K562 (cell line): ENCODE results near the gene KDM2B. TPM values are rescaled to one million over a fixed set of nuclear protein-coding genes. Genes with fewer than 3 reads are reported as not detected.

Experiments
- BMI1 ChIP-seq: fragments of 150-350 bp; IDR thresholded peaks from 2 replicates; pipeline ENCODE4 v1.6.1; 2014; ENCODE audit warnings: low read length
- HMGN3 ChIP-seq: IDR thresholded peaks from 2 replicates; pipeline ENCODE4 v1.6.1; 2011; ENCODE audit warnings: borderline replicate concordance, low read depth, mild to moderate bottlenecking, mixed read lengths, low read length; ENCODE audit not compliant: insufficient read length; ENCODE audit errors: extremely low read depth
- JUND ChIP-seq, 2 experiments: IDR thresholded peaks; 2 replicates in 1 of 2; 3 replicates in 1 of 2; pipeline ENCODE4 v1.6.1; 2011; ENCODE audit warnings: borderline replicate concordance in 2 of 2, low read depth in 2 of 2, low read length in 2 of 2, improper control_type of control experiment in 1 of 2, missing biosample characterization in 1 of 2, missing genetic modification characterization in 1 of 2, missing genetic modification reagents in 1 of 2
- NCOA1 ChIP-seq: fragments of 450-650 bp; IDR thresholded peaks from 2 replicates; pipeline ENCODE4 v1.6.1; 2016; ENCODE audit warnings: low read depth
- PHB2 ChIP-seq: fragments of 450-650 bp; IDR thresholded peaks from 2 replicates; pipeline ENCODE4 v1.6.1; 2017; ENCODE audit warnings: low read depth
- PHF8 ChIP-seq: fragments of 200-600 bp; sonication (generic); IDR thresholded peaks from 2 replicates; pipeline ENCODE4 v1.6.1; 2012; ENCODE audit warnings: mixed run types, mild to moderate bottlenecking, inconsistent platforms, low read length, moderate library complexity, borderline replicate concordance
- POLR2AphosphoS2 ChIP-seq: IDR thresholded peaks from 2 replicates; pipeline ENCODE4 v1.6.1; 2012; ENCODE audit warnings: low read length, improper control_type of control experiment
- RBBP5 ChIP-seq: fragments of 200-600 bp; sonication (generic); IDR thresholded peaks from 2 replicates; pipeline ENCODE4 v1.6.1; 2012; ENCODE audit warnings: borderline replicate concordance, mild to moderate bottlenecking, low read length, control low read depth, inconsistent platforms; ENCODE audit not compliant: insufficient read depth, poor library complexity, severe bottlenecking
- SRF ChIP-seq, 2 experiments: fragments of 250-450, 450-650 bp in 1 of 2; sonication (Bioruptor Pico) in 1 of 2; sonication (generic) in 1 of 2; formaldehyde crosslinking; IDR thresholded peaks; 2 replicates each; pipeline versions ENCODE4 v1.5.0 to v1.5.1; 2020 to 2022; ENCODE audit warnings: mild to moderate bottlenecking in 1 of 2, missing genetic modification reagents in 1 of 2
- ZC3H11A ChIP-seq: IDR thresholded peaks from 2 replicates; pipeline ENCODE4 v1.6.1; 2012; ENCODE audit warnings: low read depth, low read length, improper control_type of control experiment
- polyA plus RNA-seq, 8 experiments: library from polyadenylated mRNA; depleted of rRNA in 4 of 8; stranded (reverse) in 5 of 8; unstranded in 3 of 8; fragments of >200 nt; fragmentation: Nextera tagmentation in 2 of 8; fragmentation: Illumina TruSeq in 1 of 8; extraction: Ambion mirVana in 2 of 8; extraction: Trizol in 1 of 8; gene quantifications; 2 replicates each; pipeline versions ENCODE4 v1.2.1 to v1.2.3, GENCODE V29; 2011 to 2014; ENCODE audit warnings: inconsistent platforms in 1 of 8, missing spikeins in 1 of 8
- total RNA-seq, 7 experiments: library from RNA; depleted of rRNA in 6 of 7; stranded (reverse); fragments of >200 nt in 6 of 7; fragmentation: Illumina TruSeq in 2 of 7; extraction: Trizol in 2 of 7; gene quantifications; 2 replicates each; pipeline versions ENCODE4 v1.2.1 to v1.2.3, GENCODE V29; 2011 to 2021; ENCODE audit warnings: low replicate concordance in 1 of 7
- TF ChIP-seq, protein P1 (sequence below): sonication (generic); formaldehyde crosslinking; IDR thresholded peaks from 2 replicates; pipeline ENCODE4 v1.9.0; 2022; ENCODE audit warnings: mild to moderate bottlenecking, missing genetic modification reagents
- TF ChIP-seq, protein P2 (sequence below), 3 experiments: fragments of 200-800 bp in 1 of 3; fragments of 250-450 bp in 1 of 3; fragments of 450-650 bp in 1 of 3; sonication (Bioruptor Pico) in 1 of 3; sonication (Bioruptor generic) in 1 of 3; formaldehyde crosslinking in 1 of 3; IDR thresholded peaks; 2 replicates each; pipeline versions ENCODE4 v1.6.1 to v1.8.0; 2016 to 2022; ENCODE audit warnings: mild to moderate bottlenecking in 2 of 3, missing genetic modification characterization in 2 of 3, missing compliant biosample characterization in 1 of 3, moderate library complexity in 1 of 3
- TF ChIP-seq, protein P3 (sequence below): fragments of 450-650 bp; IDR thresholded peaks from 2 replicates; pipeline ENCODE4 v1.7.1; 2018; ENCODE audit warnings: mild to moderate bottlenecking, low read depth; ENCODE audit not compliant: partially characterized antibody
- TF ChIP-seq, protein P4 (sequence below), 2 experiments: fragments of 450-650 bp; conservative IDR thresholded peaks; 2 replicates each; pipeline ENCODE4 v1.6.1; 2017; ENCODE audit warnings: mild to moderate bottlenecking in 2 of 2, moderate library complexity in 2 of 2

The KDM2B gene
- total and polyA plus RNA-seq, 9 of the 15 experiments (the other 6 are each of a cell fraction or from before 2014, with no cell fraction given) = 7.4 to 50.5 (median 22.5) TPM

DNA sequence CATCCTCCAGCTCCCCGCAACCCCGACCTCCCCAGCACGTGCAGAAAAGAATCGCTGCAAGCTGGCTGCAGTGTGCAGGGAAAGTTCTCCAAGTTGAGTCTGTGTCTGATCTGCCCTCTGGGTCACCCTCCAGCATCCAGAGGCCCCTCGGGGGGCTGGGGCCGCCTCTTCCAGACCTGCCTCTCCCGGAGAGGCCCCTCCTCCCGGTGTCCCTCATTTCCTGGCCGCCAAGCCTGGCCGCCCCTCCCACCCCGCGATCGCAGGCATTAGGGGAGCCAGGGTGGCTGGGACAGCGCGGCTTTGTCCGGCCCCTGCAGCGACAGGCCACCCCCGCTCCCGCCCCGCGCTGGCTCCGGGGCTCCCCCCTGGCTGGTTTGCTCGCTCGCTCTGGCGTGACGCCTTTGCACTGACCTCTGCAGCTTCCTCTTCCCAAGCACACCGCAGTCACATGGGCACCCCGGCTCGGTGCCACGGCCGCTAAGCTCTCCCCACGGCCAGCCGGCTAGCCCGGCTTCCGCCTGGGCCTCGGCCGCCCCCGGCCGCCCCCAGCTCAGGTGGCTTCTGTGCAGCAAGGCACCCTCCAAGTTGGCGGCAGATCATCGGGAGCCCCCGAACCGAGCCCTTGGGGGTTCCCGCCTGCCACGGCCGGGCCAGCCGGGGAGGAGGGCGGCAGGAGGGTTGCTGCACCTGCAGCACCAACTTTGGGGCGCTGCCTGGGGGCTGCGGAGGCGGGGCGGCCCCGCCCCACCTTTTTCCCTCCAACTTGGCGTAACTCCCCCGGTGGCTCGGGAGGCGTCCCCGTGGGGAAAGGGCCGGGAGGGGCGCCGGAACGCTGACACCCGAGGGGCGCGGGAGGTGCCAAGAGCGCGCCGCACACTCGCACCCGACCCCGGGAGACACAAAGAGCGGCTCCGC is 43.7 kb downstream of the KDM2B start (continued):
- TF ChIP-seq JUND (IDR thresholded peaks at IDR 0.05; ENCODE audit: borderline replicate concordance, low read depth, low read length) = no peak
- no peak for TF ChIP-seq JUND (tag; IDR thresholded peaks at IDR 0.05; ENCODE audit: borderline replicate concordance, low read depth, low read length)
- no peak for TF ChIP-seq BMI1
- TF ChIP-seq, protein P1, sequence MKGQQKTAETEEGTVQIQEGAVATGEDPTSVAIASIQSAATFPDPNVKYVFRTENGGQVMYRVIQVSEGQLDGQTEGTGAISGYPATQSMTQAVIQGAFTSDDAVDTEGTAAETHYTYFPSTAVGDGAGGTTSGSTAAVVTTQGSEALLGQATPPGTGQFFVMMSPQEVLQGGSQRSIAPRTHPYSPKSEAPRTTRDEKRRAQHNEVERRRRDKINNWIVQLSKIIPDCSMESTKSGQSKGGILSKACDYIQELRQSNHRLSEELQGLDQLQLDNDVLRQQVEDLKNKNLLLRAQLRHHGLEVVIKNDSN = peak; percentile 85
- no peak for TF ChIP-seq POLR2AphosphoS2
- no peak for TF ChIP-seq ZC3H11A
- no peak for TF ChIP-seq NCOA1
- TF ChIP-seq, protein P2, sequence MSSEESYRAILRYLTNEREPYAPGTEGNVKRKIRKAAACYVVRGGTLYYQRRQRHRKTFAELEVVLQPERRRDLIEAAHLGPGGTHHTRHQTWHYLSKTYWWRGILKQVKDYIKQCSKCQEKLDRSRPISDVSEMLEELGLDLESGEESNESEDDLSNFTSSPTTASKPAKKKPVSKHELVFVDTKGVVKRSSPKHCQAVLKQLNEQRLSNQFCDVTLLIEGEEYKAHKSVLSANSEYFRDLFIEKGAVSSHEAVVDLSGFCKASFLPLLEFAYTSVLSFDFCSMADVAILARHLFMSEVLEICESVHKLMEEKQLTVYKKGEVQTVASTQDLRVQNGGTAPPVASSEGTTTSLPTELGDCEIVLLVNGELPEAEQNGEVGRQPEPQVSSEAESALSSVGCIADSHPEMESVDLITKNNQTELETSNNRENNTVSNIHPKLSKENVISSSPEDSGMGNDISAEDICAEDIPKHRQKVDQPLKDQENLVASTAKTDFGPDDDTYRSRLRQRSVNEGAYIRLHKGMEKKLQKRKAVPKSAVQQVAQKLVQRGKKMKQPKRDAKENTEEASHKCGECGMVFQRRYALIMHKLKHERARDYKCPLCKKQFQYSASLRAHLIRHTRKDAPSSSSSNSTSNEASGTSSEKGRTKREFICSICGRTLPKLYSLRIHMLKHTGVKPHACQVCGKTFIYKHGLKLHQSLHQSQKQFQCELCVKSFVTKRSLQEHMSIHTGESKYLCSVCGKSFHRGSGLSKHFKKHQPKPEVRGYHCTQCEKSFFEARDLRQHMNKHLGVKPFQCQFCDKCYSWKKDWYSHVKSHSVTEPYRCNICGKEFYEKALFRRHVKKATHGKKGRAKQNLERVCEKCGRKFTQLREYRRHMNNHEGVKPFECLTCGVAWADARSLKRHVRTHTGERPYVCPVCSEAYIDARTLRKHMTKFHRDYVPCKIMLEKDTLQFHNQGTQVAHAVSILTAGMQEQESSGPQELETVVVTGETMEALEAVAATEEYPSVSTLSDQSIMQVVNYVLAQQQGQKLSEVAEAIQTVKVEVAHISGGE (CRISPR knock-in tag; IDR thresholded peaks at IDR 0.05) = peak in 1 of 3 experiments; percentile 73; a peak in 2 of 6 replicates
- TF ChIP-seq, protein P3, sequence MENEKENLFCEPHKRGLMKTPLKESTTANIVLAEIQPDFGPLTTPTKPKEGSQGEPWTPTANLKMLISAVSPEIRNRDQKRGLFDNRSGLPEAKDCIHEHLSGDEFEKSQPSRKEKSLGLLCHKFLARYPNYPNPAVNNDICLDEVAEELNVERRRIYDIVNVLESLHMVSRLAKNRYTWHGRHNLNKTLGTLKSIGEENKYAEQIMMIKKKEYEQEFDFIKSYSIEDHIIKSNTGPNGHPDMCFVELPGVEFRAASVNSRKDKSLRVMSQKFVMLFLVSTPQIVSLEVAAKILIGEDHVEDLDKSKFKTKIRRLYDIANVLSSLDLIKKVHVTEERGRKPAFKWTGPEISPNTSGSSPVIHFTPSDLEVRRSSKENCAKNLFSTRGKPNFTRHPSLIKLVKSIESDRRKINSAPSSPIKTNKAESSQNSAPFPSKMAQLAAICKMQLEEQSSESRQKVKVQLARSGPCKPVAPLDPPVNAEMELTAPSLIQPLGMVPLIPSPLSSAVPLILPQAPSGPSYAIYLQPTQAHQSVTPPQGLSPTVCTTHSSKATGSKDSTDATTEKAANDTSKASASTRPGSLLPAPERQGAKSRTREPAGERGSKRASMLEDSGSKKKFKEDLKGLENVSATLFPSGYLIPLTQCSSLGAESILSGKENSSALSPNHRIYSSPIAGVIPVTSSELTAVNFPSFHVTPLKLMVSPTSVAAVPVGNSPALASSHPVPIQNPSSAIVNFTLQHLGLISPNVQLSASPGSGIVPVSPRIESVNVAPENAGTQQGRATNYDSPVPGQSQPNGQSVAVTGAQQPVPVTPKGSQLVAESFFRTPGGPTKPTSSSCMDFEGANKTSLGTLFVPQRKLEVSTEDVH = no peak
- TF ChIP-seq, protein P4, sequence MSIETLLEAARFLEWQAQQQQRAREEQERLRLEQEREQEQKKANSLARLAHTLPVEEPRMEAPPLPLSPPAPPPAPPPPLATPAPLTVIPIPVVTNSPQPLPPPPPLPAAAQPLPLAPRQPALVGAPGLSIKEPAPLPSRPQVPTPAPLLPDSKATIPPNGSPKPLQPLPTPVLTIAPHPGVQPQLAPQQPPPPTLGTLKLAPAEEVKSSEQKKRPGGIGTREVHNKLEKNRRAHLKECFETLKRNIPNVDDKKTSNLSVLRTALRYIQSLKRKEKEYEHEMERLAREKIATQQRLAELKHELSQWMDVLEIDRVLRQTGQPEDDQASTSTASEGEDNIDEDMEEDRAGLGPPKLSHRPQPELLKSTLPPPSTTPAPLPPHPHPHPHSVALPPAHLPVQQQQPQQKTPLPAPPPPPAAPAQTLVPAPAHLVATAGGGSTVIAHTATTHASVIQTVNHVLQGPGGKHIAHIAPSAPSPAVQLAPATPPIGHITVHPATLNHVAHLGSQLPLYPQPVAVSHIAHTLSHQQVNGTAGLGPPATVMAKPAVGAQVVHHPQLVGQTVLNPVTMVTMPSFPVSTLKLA (conservative IDR thresholded peaks at IDR 0.05) = peak in 1 of 2 experiments; percentile 34; a peak in 1 of 4 replicates
- peak in 1 of 2 experiments; percentile 75; a peak in 1 of 4 replicates for TF ChIP-seq SRF (CRISPR knock-in tag; IDR thresholded peaks at IDR 0.05)
- TF ChIP-seq PHB2 = no peak
- peak; percentile 29; the same call in 1 of the 2 replicates for TF ChIP-seq PHF8
- TF ChIP-seq RBBP5 = peak; percentile 24
- TF ChIP-seq HMGN3 = peak; percentile 21
